OCI-LY7 (cell line): Measurements from ENCODE around the gene RFX5. TPM values are rescaled to one million over a fixed set of nuclear protein-coding genes. Genes with fewer than 3 reads are reported as not detected.

Experiments used
- BruUV-seq: library from RNA; stranded (reverse); fragments of 400-500 nt; replicated peaks from 2 replicates; lab custom pipeline; 2021; lab: Mats Ljungman, UMichigan
- CTCF ChIA-PET: fragments of 300-600 bp; sonication (Branson Sonifier 250); formaldehyde crosslinking; loops from one replicate; lab custom pipeline; 2022; ENCODE audit warnings: antibody characterized with exemption; ENCODE audit not compliant: unreplicated experiment; lab: Charles Lee
- POLR2A ChIA-PET: fragments of 300-600 bp; sonication (Branson Sonifier 250); formaldehyde crosslinking; loops from one replicate; lab custom pipeline; 2022; ENCODE audit warnings: antibody characterized with exemption; lab: Charles Lee
- DNase-seq: peaks from one replicate; pipeline ENCODE4 v3.0.0-alpha.2; 2015; ENCODE audit warnings: low spot score
- H2AFZ ChIP-seq: fragments of 200-600 bp; sonication (generic), shearing (Covaris generic); 2 replicates; pipeline ENCODE4 v1.6.1; 2014; ENCODE audit warnings: mild to moderate bottlenecking, antibody characterized with exemption, low read length, moderate library complexity
- H3K27ac ChIP-seq: fragments of 200-600 bp; sonication (generic); 2 replicates; pipeline ENCODE4 v1.5.1; 2014; ENCODE audit warnings: mixed run types, low read depth, mild to moderate bottlenecking, moderate library complexity, low read length, inconsistent platforms; ENCODE audit not compliant: poor library complexity, severe bottlenecking
- H3K36me3 ChIP-seq: fragments of 200-600 bp; sonication (generic); 2 replicates; pipeline ENCODE4 v1.6.1; 2014; ENCODE audit warnings: mild to moderate bottlenecking, antibody characterized with exemption, low read length, moderate library complexity, mixed read lengths; ENCODE audit not compliant: insufficient read depth
- H3K4me1 ChIP-seq: fragments of 200-600 bp; sonication (generic); 2 replicates; pipeline ENCODE4 v1.5.1; 2014; ENCODE audit warnings: mild to moderate bottlenecking, low read length; ENCODE audit not compliant: insufficient read depth, poor library complexity, severe bottlenecking
- H3K4me2 ChIP-seq: fragments of 200-600 bp; sonication (generic); 2 replicates; pipeline ENCODE4 v1.6.1; 2014; ENCODE audit warnings: mild to moderate bottlenecking, low read length
- H3K4me3 ChIP-seq: fragments of 200-600 bp; sonication (generic); 2 replicates; pipeline ENCODE4 v1.5.1; 2014; ENCODE audit warnings: mild to moderate bottlenecking, low read depth, low read length; ENCODE audit not compliant: poor library complexity, severe bottlenecking
- H3K79me2 ChIP-seq: fragments of 200-600 bp; sonication (generic); 2 replicates; pipeline ENCODE4 v1.6.1; 2016; ENCODE audit warnings: low read depth, mild to moderate bottlenecking, low read length, moderate library complexity, mixed read lengths; ENCODE audit not compliant: insufficient read depth
- H3K9me2 ChIP-seq: fragments of 200-600 bp; sonication (generic); 2 replicates; pipeline ENCODE4 v1.6.1; 2016; ENCODE audit warnings: mild to moderate bottlenecking, low read length, mixed read lengths; ENCODE audit not compliant: insufficient read depth
- H3K9me3 ChIP-seq: fragments of 200-600 bp; sonication (generic); 2 replicates; pipeline ENCODE4 v1.6.1; 2014; ENCODE audit warnings: mild to moderate bottlenecking, mixed run types, low read length, mixed read lengths
- H4K20me1 ChIP-seq: fragments of 200-600 bp; sonication (generic); 2 replicates; pipeline ENCODE4 v1.6.1; 2014; ENCODE audit warnings: mild to moderate bottlenecking, antibody characterized with exemption, low read length, moderate library complexity, mixed read lengths; ENCODE audit not compliant: insufficient read depth
- EZH2phosphoT487 ChIP-seq: fragments of 200-600 bp; sonication (generic); IDR thresholded peaks from 2 replicates; pipeline ENCODE4 v1.6.1; 2018; ENCODE audit warnings: low read depth, borderline replicate concordance, mild to moderate bottlenecking, mixed run types, antibody characterized with exemption, low read length, moderate library complexity, mixed read lengths
- intact Hi-C: fragments of 100-400 bp; cut with micrococcal nuclease; formaldehyde crosslinking; loops from one replicate; pipeline ENCODE4 v1.10.0; 2022; ENCODE audit not compliant: unreplicated experiment
- total RNA-seq, 2 experiments: library from RNA; depleted of rRNA in 1 of 2; stranded (reverse); fragments of >200 nt in 1 of 2; shearing (Covaris generic) in 1 of 2; gene quantifications; 2 replicates each; pipeline ENCODE4 v1.2.3, GENCODE V29; 2014 to 2022
- TF ChIP-seq, protein P1 (sequence below): fragments of 200-600 bp; sonication (generic); conservative IDR thresholded peaks from 2 replicates; pipeline ENCODE4 v1.5.1; 2014; ENCODE audit warnings: mild to moderate bottlenecking, antibody characterized with exemption, low read length, moderate library complexity, mixed read lengths

The RFX5 gene
- total RNA-seq, 2 experiments from 2014 or later = 99.7 to 115 TPM

DNA sequence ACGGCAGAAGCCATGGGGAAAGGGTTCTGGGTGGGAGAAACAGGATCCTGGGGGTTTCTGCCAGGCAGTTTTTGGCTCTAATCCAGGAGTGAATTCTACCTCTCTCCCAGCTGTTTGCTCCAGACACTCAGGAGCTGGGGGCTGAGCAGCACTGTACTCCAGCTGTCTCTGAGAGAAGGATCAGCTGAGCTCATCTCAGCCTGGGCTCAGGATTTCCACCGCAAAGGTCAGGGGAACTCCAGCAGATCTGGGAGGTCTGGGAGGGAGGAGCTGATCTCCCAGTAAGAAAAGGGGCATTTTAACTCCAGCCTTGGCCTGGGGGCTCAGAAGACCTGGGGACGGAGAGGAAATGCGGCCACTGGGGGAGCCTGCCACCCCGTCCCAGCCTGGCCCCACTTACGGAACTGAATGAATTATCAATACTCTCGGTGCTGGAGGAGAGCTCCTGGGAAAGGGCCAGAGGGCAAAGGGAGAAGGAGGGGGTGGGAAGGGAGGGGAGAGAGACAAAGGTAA lies 37.2 kb downstream of the RFX5 start:
- DNase-seq = no peak
- H4K20me1 ChIP-seq = no peaks in the 10 kb centered on the region
- no peak for TF ChIP-seq EZH2phosphoT487
- TF ChIP-seq, protein P1, sequence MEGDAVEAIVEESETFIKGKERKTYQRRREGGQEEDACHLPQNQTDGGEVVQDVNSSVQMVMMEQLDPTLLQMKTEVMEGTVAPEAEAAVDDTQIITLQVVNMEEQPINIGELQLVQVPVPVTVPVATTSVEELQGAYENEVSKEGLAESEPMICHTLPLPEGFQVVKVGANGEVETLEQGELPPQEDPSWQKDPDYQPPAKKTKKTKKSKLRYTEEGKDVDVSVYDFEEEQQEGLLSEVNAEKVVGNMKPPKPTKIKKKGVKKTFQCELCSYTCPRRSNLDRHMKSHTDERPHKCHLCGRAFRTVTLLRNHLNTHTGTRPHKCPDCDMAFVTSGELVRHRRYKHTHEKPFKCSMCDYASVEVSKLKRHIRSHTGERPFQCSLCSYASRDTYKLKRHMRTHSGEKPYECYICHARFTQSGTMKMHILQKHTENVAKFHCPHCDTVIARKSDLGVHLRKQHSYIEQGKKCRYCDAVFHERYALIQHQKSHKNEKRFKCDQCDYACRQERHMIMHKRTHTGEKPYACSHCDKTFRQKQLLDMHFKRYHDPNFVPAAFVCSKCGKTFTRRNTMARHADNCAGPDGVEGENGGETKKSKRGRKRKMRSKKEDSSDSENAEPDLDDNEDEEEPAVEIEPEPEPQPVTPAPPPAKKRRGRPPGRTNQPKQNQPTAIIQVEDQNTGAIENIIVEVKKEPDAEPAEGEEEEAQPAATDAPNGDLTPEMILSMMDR = no peak
- H3K4me1 ChIP-seq = no peaks in the 10 kb centered on the region
- H3K27ac ChIP-seq = no peak overlapping the region
- no peak overlapping the region for H3K4me2 ChIP-seq
- no peaks in the 10 kb centered on the region for H3K9me2 ChIP-seq
- POLR2A ChIA-PET = interaction anchor here (0.6 to 1.6 kb wide), 4 partner anchors 9 to 153 kb away, joined by 3 to 5 read pairs (median 4); partner anchors contain the start of gene TNFAIP8L2
- CTCF ChIA-PET = interaction anchor here (0.9 to 1.2 kb wide), 2 partner anchors 18 to 31 kb away, joined by 3 to 4 read pairs; partner anchors contain the start of gene PI4KB
- H3K4me3 ChIP-seq = no peak overlapping the region
- peaks cover 87% of the 10 kb centered on the region for H3K36me3 ChIP-seq
- no peaks in the 10 kb centered on the region for H3K9me3 ChIP-seq
- BruUV-seq = no TSS peak
- H3K79me2 ChIP-seq = no peaks in the 10 kb centered on the region
- no peak overlapping the region for H2AFZ ChIP-seq
- intact Hi-C loops = loop anchor here (10.0 kb wide), 1 partner anchor 425 kb away; no protein-coding TSS in a partner anchor

DNA sequence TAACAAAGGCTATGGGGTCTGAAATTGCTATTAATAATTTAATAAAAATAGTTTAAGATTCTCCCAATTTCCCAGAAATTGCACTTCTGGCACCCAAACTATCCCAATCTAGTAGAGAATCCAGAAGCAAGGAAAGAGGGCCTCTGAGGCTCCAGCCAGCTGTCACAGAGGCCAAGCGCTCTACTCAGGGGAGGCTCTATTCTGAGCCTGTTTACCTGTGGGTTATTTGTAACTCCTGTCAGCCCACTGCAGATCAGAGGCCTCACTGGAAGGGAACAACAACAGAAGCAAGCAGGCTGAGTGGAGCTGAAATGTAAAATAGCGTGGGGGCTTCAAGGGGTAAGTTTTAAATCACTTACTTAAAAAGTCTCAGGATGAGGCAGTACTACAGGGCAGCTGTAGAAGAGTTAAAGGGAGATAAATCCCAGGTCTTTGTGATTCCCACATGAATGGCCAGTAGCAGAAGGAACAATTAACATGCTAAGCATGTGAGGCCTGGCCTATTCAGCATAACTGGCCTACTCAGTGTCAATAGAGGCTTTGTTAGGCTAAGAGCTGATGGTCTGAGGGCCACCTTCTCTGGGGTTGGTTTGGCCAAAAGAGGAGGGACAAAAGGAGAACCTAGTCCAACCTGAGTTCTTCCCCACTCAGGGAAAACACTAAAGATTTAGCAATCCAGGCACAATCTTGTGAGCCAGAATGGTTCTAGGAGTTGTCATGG lies 52.1 kb downstream of the RFX5 start:
- DNase-seq = no peak
- Histone ChIP-seq H3K9me2 (no peaks in the 10 kb centered on the region), H3K27ac (no peak overlapping the region), H3K9me3 (no peaks in the 10 kb centered on the region), H3K4me1 (no peaks in the 10 kb centered on the region), H3K4me2 (no peak overlapping the region), H4K20me1 (no peaks in the 10 kb centered on the region), H3K36me3 (peaks cover 95% of the 10 kb centered on the region), H2AFZ (no peak overlapping the region), H3K79me2 (no peaks in the 10 kb centered on the region), H3K4me3 (no peak overlapping the region)
- no peak for TF ChIP-seq EZH2phosphoT487
- TF ChIP-seq, protein P1 = no peak
- intact Hi-C loops = no loop called here
- CTCF ChIA-PET = no interaction called here
- BruUV-seq = no TSS peak
- POLR2A ChIA-PET = interaction anchor here (0.5 to 0.8 kb wide), 2 partner anchors 17 to 40 kb away, joined by 4 to 5 read pairs; partner anchors contain the start of gene PSMD4
